Activated CD8-positive, alpha-beta T cell treated with anti-CD3 and anti-CD28 coated beads, Interleukin-2, amount 10 ng/mL, durations not matched to agents 7 days and 5 days (primary cell): ENCODE results near the gene PACS1. TPM values are rescaled to one million over a fixed set of nuclear protein-coding genes. Genes with fewer than 3 reads are reported as not detected.

Experiments used
- ATAC-seq: fragments of 150-1000 bp; cut with Tn5 transposase; one replicate; pipeline ENCODE4 v1.10.0; 2021; ENCODE audit warnings: moderate library complexity
- CTCF ChIA-PET: fragments of 350-600 bp; sonication (Branson Sonifier 250); formaldehyde crosslinking; loops from one replicate; lab custom pipeline; 2021; ENCODE audit warnings: antibody characterized with exemption; lab: Charles Lee
- POLR2A ChIA-PET: fragments of 350-600 bp; sonication (Branson Sonifier 250); formaldehyde crosslinking; loops from one replicate; lab custom pipeline; 2021; ENCODE audit warnings: antibody characterized with exemption; lab: Charles Lee
- DNase-seq: peaks from one replicate; pipeline ENCODE4 v3.0.0-alpha.2; 2020
- H3K27ac Mint-ChIP-seq: one replicate; pipeline ENCODE4 v1.8.0; 2021; ENCODE audit warnings: mild to moderate bottlenecking, mixed read lengths
- H3K27me3 Mint-ChIP-seq: one replicate; pipeline ENCODE4 v1.8.0; 2021; ENCODE audit warnings: low read depth, mixed read lengths
- H3K36me3 Mint-ChIP-seq: one replicate; pipeline ENCODE4 v1.8.0; 2021; ENCODE audit warnings: low read depth, mixed read lengths
- H3K4me1 Mint-ChIP-seq: one replicate; pipeline ENCODE4 v1.8.0; 2021; ENCODE audit warnings: low read depth, mixed read lengths
- H3K4me3 Mint-ChIP-seq: one replicate; pipeline ENCODE4 v1.8.0; 2021; ENCODE audit warnings: mild to moderate bottlenecking, mixed read lengths
- H3K9me3 Mint-ChIP-seq: one replicate; pipeline ENCODE4 v1.8.0; 2022; ENCODE audit warnings: mixed read lengths; ENCODE audit not compliant: insufficient read depth
- total RNA-seq, 2 experiments: library from RNA; stranded (reverse); gene quantifications; one replicate each; pipeline ENCODE4 v1.2.3, GENCODE V29; 2021

The PACS1 gene
- total RNA-seq, 2 experiments from 2014 or later: 84.6 to 91.6 TPM

DNA sequence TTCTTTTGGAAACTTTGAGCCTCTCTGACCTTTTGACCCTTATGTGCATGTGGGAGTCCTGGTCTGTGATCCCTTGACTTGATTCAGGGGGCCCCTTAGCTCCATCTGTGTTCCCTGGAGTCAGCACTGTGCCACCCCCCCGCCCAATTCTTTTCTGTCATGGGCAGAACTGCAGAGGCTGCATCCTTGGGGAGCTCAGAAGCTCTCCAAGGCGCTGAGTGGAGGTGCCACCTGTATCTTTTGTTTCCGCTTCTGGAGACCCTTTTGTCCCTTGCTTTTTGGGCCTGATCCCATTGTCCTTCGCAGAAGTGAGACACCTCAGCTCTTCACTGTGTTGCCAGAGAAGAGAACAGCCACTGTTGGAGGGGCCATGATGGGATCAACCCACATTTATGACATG is 2.4 kb upstream of the PACS1 start:
- Mint-ChIP-seq H3K27ac (no peak overlapping the region), H3K4me1 (peaks cover 67% of the 10 kb centered on the region), H3K27me3 (no peaks in the 10 kb centered on the region), H3K36me3 (peaks cover 74% of the 10 kb centered on the region), H3K9me3 (no peaks in the 10 kb centered on the region), H3K4me3 (no peak overlapping the region)
- no peak for DNase-seq
- ChIA-PET CTCF (interaction anchor here (0.8 to 8.4 kb wide), 29 partner anchors 8 to 902 kb away, joined by 3 to 116 read pairs (median 5); partner anchors contain the start of genes BANF1, CCDC85B and SF3B2), POLR2A (interaction anchor here (0.7 to 5.0 kb wide), 6 partner anchors 12 to 69 kb away, joined by 3 to 26 read pairs (median 4); partner anchors contain the start of gene SF3B2)
- no peak for ATAC-seq

DNA sequence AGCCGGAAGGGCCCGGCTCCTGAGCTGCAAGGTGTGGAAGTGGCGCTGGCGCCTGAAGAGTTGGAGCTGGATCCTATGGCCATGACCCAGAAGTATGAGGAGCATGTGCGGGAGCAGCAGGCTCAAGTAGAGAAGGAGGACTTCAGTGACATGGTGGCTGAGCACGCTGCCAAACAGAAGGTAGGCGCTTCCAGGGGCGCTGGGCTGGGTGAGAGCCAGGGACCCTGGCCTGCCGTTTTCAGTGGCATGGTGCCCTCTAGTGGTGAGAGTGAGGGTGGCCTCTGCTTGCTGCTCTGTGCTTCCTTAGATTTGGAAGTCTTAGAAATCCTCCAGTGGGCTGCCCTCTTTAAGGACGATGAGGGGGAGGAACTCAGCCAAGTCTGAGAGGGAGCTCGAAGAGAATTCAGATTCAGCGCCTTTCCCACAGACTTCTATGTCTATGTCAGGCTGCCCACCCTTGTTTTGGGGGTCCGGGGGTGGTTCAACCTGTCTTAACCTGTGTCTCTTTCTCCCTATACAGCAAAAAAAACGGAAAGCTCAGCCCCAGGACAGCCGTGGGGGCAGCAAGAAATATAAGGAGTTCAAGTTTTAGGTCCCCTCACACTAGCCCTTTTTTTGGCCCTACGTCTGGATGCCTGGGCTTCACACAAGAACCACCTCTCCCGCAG is 1.8 kb upstream of the PACS1 start:
- Mint-ChIP-seq H3K36me3 (peaks cover 72% of the 10 kb centered on the region), H3K4me1 (peaks cover 67% of the 10 kb centered on the region), H3K27me3 (no peaks in the 10 kb centered on the region), H3K27ac (peak overlapping the region; percentile 88), H3K4me3 (no peak overlapping the region), H3K9me3 (no peaks in the 10 kb centered on the region)
- peak; percentile 39 for ATAC-seq
- peak; percentile 83 for DNase-seq
- ChIA-PET POLR2A (interaction anchor here (0.7 to 5.0 kb wide), 6 partner anchors 12 to 69 kb away, joined by 3 to 26 read pairs (median 4); partner anchors contain the start of gene SF3B2), CTCF (interaction anchor here (0.6 to 8.4 kb wide), 43 partner anchors 9 to 903 kb away, joined by 3 to 116 read pairs (median 4); partner anchors contain the start of genes BANF1, CCDC85B, CST6 and SF3B2)

DNA sequence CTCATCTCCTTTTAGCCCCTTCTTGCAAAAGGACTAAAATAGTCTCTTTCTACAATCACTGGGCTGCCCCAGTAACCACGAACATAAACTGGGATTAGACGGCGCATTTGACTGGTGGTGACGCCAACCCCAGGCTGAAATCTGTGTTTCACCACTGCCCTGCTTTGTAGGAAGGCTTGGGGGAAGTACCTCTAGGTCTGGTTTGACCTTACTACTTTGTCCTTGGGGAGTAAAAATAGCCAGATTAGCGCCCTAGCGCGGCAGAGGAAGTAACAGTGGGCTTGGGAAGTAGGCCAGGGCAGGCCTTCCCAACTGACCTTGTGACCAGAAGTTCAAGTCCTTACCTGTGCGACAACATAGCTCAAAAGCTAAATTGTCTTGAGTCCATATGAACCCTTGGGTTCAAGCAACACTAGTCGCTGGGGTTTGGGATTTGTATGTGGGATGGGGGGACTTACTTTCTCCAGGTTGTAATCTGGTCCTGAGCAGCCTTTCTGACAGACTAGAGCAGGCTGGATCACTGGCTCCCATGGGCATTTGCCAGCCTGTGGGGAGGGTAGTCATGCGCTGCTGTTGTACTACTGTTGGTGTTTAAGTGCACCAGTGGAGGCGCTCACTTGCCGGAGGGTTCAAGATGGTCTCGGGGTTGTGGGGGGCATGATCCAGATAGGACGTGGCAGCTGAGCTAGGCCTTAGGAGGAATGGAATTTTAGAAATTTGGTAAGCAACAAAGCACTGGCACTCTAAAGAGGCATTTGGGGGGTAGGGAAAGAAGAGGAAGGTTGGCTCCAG is 953 bp upstream of the PACS1 start:
- ATAC-seq: peak; percentile 5
- peaks cover 63% of the 10 kb centered on the region for H3K4me1 Mint-ChIP-seq
- H3K36me3 Mint-ChIP-seq: peaks cover 67% of the 10 kb centered on the region
- H3K27ac Mint-ChIP-seq: peak overlapping the region; percentile 88
- no peaks in the 10 kb centered on the region for H3K9me3 Mint-ChIP-seq
- DNase-seq: peak; percentile 63
- ChIA-PET POLR2A (interaction anchor here (1.3 to 5.0 kb wide), 3 partner anchors 13 to 66 kb away, joined by 3 to 26 read pairs (median 17); partner anchors contain the start of gene SF3B2), CTCF (interaction anchor here (0.7 to 8.4 kb wide), 33 partner anchors 10 to 220 kb away, joined by 3 to 116 read pairs (median 5); partner anchors contain the start of genes BANF1, CCDC85B, CST6 and SF3B2)
- peak overlapping the region; percentile 62 for H3K4me3 Mint-ChIP-seq
- no peaks in the 10 kb centered on the region for H3K27me3 Mint-ChIP-seq

DNA sequence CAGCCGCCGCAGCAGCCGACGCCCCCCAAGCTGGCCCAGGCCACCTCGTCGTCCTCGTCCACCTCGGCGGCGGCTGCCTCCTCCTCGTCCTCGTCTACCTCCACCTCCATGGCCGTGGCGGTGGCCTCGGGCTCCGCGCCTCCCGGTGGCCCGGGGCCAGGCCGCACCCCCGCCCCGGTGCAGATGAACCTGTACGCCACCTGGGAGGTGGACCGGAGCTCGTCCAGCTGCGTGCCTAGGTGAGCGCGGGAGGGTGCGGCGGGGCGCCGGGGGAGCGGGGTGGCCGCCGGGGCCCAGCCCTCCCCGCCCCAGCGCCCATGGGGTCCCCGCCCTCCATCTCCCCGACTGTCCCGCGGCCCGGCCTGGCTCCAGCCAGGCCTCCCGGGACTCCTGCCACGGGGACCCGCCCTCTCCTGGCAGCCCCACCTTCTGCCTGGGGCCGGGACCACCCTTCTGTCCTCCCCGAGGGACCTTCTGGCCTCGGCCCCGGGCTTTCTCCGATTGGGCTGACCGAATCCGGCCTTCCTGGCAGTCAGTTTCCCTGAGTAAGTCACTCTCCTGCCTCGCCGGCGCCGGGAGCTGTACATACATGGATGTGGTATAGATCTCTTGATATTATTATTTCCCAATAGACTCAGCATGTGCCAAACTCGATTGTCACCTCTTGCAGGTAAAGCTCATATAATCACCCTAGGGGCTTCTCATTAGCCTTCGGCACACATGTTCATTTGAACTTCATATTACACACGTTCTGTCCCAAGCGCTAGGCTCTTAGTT is 720 bp downstream of the PACS1 start:
- Mint-ChIP-seq H3K27ac (peak overlapping the region; percentile 88), H3K4me3 (peak overlapping the region; percentile 89), H3K9me3 (no peaks in the 10 kb centered on the region), H3K27me3 (no peaks in the 10 kb centered on the region), H3K36me3 (peaks cover 64% of the 10 kb centered on the region), H3K4me1 (peaks cover 65% of the 10 kb centered on the region)
- DNase-seq (peak; percentile 38), ATAC-seq (peak; percentile 22)
- ChIA-PET POLR2A (interaction anchor here (0.5 to 5.0 kb wide), 8 partner anchors 10 to 201 kb away, joined by 3 to 26 read pairs (median 5); partner anchors contain the start of gene SF3B2), CTCF (interaction anchor here (0.7 to 8.4 kb wide), 15 partner anchors 9 to 188 kb away, joined by 3 to 116 read pairs (median 7); partner anchors contain the start of gene SF3B2)

DNA sequence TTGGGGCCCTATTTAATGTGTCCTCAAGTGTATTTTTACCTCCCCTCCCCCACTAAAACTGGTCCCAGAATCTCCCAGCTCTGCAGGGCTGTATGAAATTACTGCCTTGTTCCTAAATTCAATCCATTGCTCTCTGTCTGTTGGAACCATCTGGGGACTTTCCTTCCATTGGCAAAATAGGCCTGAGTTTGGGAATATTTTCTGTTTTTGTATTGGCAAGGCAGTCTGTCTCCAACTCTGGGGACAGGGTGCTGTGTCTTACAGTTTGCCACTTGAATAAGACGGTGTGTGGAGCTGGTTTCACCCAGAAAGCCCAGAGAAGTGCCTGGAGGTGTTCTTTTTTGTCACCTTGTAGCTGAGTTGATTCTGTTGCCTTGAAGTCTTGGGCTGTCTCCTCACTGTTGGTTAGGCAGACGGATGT is 1.3 kb downstream of the PACS1 start:
- Mint-ChIP-seq H3K9me3 (no peaks in the 10 kb centered on the region), H3K4me1 (peaks cover 60% of the 10 kb centered on the region), H3K27me3 (no peaks in the 10 kb centered on the region), H3K27ac (peak overlapping the region; percentile 88), H3K4me3 (peak overlapping the region; percentile 89), H3K36me3 (peaks cover 64% of the 10 kb centered on the region)
- ChIA-PET POLR2A (interaction anchor here (0.5 to 5.0 kb wide), 9 partner anchors 10 to 244 kb away, joined by 3 to 26 read pairs (median 5); partner anchors contain the start of gene SF3B2), CTCF (interaction anchor here (0.7 to 8.4 kb wide), 13 partner anchors 9 to 187 kb away, joined by 3 to 116 read pairs (median 5); no protein-coding TSS in a partner anchor)
- ATAC-seq (no peak), DNase-seq (peak; percentile 50)

DNA sequence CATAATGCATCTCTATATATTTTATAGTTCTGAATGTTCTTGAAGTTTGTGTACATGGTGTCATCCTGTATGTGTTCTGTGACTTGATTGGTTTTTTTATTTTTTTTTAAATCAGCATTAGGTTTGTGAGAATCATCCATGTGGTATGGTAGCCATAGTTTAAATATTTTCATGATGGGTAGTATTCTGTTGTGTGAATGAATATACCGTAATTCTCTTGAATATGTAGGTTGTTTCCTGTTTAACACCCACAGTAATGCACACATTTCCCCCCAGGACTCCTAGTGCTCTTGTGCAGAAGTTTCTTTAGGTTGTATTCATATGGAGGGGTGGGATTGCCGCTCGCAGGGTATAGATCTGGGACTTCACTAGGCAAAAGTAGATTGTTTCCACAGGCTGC is 2.0 kb downstream of the PACS1 start:
- Mint-ChIP-seq H3K4me3 (peak overlapping the region; percentile 89), H3K36me3 (peaks cover 64% of the 10 kb centered on the region), H3K27ac (peak overlapping the region; percentile 46), H3K4me1 (peaks cover 53% of the 10 kb centered on the region), H3K27me3 (no peaks in the 10 kb centered on the region), H3K9me3 (no peaks in the 10 kb centered on the region)
- ChIA-PET POLR2A (interaction anchor here (0.9 to 1.8 kb wide), 4 partner anchors 9 to 44 kb away, joined by 3 to 11 read pairs (median 6); no protein-coding TSS in a partner anchor), CTCF (interaction anchor here (1.1 to 8.4 kb wide), 11 partner anchors 8 to 188 kb away, joined by 3 to 116 read pairs (median 8); no protein-coding TSS in a partner anchor)
- ATAC-seq: no peak
- no peak for DNase-seq

DNA sequence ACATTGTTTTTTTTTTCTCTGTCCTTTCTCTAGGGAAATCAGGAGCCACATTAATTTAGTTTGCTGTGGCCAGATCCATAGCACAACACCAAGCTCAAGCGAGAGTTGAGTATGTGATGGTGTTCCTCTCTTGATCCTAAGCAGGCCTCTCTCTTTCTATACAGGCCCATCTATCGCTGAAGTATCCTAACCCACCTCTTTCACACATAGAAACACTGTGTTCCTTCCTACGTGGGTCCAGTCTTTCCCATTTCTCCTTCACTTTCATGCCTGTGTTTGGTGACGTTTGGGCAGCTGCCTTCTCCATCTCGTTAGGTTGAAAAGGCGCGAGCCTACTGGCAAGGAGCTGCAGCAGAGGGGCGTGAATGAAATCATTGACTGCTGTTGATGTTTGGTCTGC is 2.4 kb downstream of the PACS1 start:
- Mint-ChIP-seq H3K4me3 (peak overlapping the region; percentile 89), H3K4me1 (peaks cover 52% of the 10 kb centered on the region), H3K27ac (peak overlapping the region; percentile 46), H3K36me3 (peaks cover 63% of the 10 kb centered on the region), H3K27me3 (no peaks in the 10 kb centered on the region), H3K9me3 (no peaks in the 10 kb centered on the region)
- POLR2A ChIA-PET: no interaction called here
- DNase-seq (no peak), ATAC-seq (no peak)
- CTCF ChIA-PET: interaction anchor here (1.0 to 8.4 kb wide), 6 partner anchors 9 to 149 kb away, joined by 3 to 116 read pairs (median 6); no protein-coding TSS in a partner anchor

DNA sequence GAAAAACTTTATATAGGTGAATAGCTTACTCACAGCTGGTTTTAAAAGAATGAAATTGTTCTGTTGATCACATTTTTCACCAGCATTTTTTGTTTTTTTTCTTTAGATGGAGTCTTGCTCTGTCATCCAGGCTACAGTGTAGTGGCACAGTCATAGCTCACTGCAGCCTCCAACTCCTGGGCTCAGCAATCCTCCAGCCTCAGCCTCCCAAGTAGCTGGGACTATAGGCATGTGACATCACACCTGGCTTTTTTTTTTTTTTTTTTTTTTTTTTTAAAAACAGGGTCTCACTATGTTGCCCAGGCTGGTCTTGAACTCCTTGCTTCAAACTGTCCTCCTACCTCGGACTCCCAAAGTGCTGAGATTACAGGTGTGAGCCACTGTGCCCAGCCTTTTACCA is 3.6 kb downstream of the PACS1 start:
- Mint-ChIP-seq H3K9me3 (no peaks in the 10 kb centered on the region), H3K4me3 (no peak overlapping the region), H3K4me1 (peaks cover 48% of the 10 kb centered on the region), H3K27ac (no peak overlapping the region), H3K36me3 (peaks cover 61% of the 10 kb centered on the region), H3K27me3 (no peaks in the 10 kb centered on the region)
- ATAC-seq (no peak), DNase-seq (no peak)
- CTCF ChIA-PET: interaction anchor here (1.2 to 8.4 kb wide), 2 partner anchors 8 to 43 kb away, joined by 3 to 116 read pairs; no protein-coding TSS in a partner anchor
- POLR2A ChIA-PET: no interaction called here

DNA sequence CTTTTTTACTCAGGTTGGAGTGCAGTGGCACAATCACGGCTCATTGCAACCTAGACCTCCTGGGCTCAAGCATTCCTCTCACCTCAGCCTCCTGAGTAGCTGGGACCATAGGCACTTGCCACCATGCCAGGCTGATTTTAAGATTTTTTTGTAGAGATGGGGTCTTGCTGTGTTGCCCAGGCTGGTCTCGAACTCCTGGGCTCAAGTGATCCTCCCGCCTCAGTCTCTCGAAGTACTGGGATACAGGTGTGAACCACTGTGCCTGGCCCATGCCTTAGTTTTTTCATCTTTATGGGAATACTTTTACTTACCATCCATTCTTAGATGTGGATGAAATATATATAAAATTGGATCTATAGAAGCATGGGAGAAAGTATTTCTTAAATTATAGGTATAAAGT is 5.2 kb downstream of the PACS1 start:
- peaks cover 63% of the 10 kb centered on the region for H3K36me3 Mint-ChIP-seq
- POLR2A ChIA-PET: no interaction called here

DNA sequence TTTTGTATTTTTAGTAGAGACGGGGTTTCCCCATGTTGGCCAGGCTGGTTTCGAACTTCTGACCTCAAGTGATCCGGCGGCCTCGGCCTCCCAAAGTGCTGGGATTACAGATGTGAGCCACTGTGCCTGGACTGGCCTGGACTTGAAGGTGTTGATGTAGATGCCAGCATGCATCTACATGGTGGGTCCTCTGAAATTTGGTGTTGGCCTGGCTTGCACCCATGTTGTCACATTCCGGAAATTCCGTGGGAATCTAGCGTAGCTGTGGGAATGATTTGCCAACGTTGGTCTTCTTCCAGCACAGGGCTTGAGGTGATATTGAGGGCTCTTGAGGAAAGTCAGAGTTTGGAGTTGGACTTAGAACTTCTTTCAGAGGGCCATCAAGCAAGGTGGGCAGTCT is 6.5 kb downstream of the PACS1 start:
- peaks cover 62% of the 10 kb centered on the region for H3K4me1 Mint-ChIP-seq
- CTCF ChIA-PET: interaction anchor here (1.0 to 1.2 kb wide), 3 partner anchors 31 to 59 kb away, joined by 3 to 5 read pairs (median 3); no protein-coding TSS in a partner anchor
- H3K27me3 Mint-ChIP-seq: no peaks in the 10 kb centered on the region
- H3K36me3 Mint-ChIP-seq: peaks cover 58% of the 10 kb centered on the region
- no peak for DNase-seq
- H3K9me3 Mint-ChIP-seq: no peaks in the 10 kb centered on the region
- ATAC-seq: no peak
- POLR2A ChIA-PET: no interaction called here
- H3K27ac Mint-ChIP-seq: no peak overlapping the region
- no peak overlapping the region for H3K4me3 Mint-ChIP-seq

More for the DNA sequence above, 5.2 kb downstream of the PACS1 start:
- CTCF ChIA-PET: no interaction called here
- Mint-ChIP-seq H3K4me3 (no peak overlapping the region), H3K27me3 (no peaks in the 10 kb centered on the region), H3K27ac (no peak overlapping the region), H3K9me3 (no peaks in the 10 kb centered on the region), H3K4me1 (peaks cover 53% of the 10 kb centered on the region)
- no peak for DNase-seq
- ATAC-seq: no peak
